ENCODE results near the gene B3GNT9.

DNA sequence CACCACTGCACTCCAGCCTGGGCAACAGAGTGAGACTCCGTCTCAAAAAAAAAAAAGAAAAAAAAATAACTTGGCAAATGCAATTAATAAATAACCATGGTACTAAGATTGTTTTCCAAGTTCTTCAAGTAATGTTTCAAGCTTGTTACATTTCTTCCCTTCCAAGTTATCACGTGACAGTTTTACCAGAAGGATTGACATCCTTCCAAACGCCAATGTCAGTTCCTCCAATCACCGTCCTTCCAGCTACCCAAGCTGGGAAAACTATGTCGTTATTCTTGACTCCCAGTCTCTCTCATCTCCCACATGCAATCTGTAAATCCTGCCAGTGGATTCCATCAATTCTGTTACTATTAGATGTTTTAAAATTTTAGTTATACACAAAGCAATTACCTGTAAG is 44.9 kb downstream of the B3GNT9 start:
- TF ChIP-seq, protein P1, sequence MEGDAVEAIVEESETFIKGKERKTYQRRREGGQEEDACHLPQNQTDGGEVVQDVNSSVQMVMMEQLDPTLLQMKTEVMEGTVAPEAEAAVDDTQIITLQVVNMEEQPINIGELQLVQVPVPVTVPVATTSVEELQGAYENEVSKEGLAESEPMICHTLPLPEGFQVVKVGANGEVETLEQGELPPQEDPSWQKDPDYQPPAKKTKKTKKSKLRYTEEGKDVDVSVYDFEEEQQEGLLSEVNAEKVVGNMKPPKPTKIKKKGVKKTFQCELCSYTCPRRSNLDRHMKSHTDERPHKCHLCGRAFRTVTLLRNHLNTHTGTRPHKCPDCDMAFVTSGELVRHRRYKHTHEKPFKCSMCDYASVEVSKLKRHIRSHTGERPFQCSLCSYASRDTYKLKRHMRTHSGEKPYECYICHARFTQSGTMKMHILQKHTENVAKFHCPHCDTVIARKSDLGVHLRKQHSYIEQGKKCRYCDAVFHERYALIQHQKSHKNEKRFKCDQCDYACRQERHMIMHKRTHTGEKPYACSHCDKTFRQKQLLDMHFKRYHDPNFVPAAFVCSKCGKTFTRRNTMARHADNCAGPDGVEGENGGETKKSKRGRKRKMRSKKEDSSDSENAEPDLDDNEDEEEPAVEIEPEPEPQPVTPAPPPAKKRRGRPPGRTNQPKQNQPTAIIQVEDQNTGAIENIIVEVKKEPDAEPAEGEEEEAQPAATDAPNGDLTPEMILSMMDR (IDR thresholded peaks at IDR 0.05): no peak
- TF ChIP-seq POLR2A (IDR thresholded peaks at IDR 0.05): no peak
